ENCODE data around the gene IGHMBP2.

Gene IGHMBP2

DNA sequence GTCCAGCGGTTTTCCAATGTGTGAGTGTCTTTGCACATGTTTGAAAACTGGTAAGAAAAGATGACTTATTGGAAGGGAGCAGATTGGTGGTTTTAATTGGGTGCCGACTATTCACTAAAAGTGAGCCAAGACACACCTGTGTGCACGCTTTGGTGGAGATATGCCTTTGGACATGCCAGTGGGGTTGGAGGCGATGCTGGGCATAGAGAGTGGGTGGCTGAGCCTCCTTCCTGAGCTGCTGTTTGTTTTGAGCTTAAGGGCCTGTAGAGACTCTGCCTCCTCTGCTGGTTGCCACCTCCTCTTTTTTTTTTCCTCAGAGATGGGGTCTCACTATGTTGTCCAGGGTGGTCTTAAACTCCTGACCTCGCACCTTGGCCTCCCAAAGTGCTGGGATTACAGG, 9.5 kb downstream of the IGHMBP2 start:
- no peaks in the 10 kb centered on the region for H3K27me3 ChIP-seq (ENCODE audit: insufficient read depth, low read length)
- H3K36me3 ChIP-seq (ENCODE audit: insufficient read depth, low read depth, low read length): peaks cover 81% of the 10 kb centered on the region
- no peak overlapping the region for H3K9ac ChIP-seq (ENCODE audit: low read depth, low read length)
- H3K27ac ChIP-seq (ENCODE audit: low read length): no peak overlapping the region
- no peak overlapping the region for H3K4me3 ChIP-seq (ENCODE audit: low read length)
- no peaks in the 10 kb centered on the region for H3K9me3 ChIP-seq (ENCODE audit: insufficient read depth, low read depth, low read length)
- H3K4me1 ChIP-seq (ENCODE audit: insufficient read depth, low read length): no peaks in the 10 kb centered on the region

DNA sequence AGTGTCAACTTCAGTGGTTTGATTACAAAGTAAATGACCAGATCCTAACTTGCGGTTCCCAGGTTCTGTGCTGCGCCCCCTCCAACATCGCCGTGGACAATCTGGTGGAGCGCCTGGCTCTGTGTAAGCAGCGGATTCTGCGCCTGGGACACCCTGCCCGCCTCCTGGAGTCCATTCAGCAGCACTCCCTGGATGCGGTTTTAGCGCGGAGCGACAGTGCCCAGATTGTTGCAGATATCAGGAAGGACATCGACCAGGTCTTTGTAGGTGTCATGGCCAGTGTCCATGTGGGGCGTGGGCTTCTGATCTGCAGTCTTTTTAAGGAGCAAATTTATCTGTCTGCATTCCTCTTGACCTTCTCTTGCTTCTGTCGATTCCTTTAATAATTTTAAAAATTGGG, 11.1 kb downstream of the IGHMBP2 start:
- Histone ChIP-seq H3K27me3 (ENCODE audit: insufficient read depth, low read length) (no peaks in the 10 kb centered on the region), H3K9me3 (ENCODE audit: insufficient read depth, low read depth, low read length) (no peaks in the 10 kb centered on the region), H3K27ac (ENCODE audit: low read length) (no peak overlapping the region), H3K4me1 (ENCODE audit: insufficient read depth, low read length) (no peaks in the 10 kb centered on the region), H3K9ac (ENCODE audit: low read depth, low read length) (no peak overlapping the region), H3K4me3 (ENCODE audit: low read length) (no peak overlapping the region), H3K36me3 (ENCODE audit: insufficient read depth, low read depth, low read length) (peaks cover 84% of the 10 kb centered on the region)

DNA sequence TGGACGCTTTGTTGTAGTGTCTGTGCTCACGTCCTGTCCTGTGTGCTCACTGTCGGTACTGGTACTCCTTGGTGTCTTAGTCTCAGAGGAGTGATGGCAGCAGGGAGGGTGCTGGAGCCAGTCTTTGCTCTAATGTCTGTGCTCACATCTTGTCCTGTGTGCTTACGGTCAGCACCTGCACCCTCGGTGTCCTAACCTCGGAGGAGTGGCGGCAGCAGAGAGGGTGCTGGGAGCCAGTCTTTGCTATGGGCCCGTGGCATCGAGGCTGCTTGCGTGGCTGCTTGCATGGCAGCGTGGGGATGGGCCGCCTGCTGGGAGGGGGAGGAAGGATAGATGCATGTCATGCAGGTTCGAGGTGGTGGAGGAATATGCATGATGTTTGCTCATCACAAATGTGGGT, 12.7 kb downstream of the IGHMBP2 start:
- no peak overlapping the region for H3K4me3 ChIP-seq (ENCODE audit: low read length)
- no peaks in the 10 kb centered on the region for H3K9me3 ChIP-seq (ENCODE audit: insufficient read depth, low read depth, low read length)
- no peak overlapping the region for H3K9ac ChIP-seq (ENCODE audit: low read depth, low read length)
- H3K4me1 ChIP-seq (ENCODE audit: insufficient read depth, low read length): no peaks in the 10 kb centered on the region
- peaks cover 84% of the 10 kb centered on the region for H3K36me3 ChIP-seq (ENCODE audit: insufficient read depth, low read depth, low read length)
- no peak overlapping the region for H3K27ac ChIP-seq (ENCODE audit: low read length)
- H3K27me3 ChIP-seq (ENCODE audit: insufficient read depth, low read length): no peaks in the 10 kb centered on the region

DNA sequence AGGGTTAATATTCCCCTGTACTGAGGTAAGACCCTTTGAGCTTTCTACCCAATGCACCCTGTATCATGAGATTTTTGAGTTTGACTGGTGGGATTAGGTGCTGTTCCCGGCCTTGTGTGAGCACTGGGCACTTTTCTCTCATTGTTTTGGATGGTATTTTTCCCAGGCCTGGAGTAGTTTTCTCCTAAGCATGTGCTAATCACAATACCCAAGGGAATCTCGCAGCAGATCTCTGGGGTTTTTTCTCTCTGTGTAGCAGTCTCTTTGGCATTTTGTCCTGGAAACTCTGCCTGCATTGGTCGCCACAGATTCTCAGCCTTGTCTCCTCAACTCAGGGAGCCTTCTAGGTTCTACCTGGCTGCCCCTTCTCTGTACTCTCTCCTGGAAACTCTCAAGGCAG, 19.9 kb downstream of the IGHMBP2 start:
- Histone ChIP-seq H3K4me3 (ENCODE audit: low read length) (no peak overlapping the region), H3K27me3 (ENCODE audit: insufficient read depth, low read length) (no peaks in the 10 kb centered on the region), H3K27ac (ENCODE audit: low read length) (no peak overlapping the region), H3K9me3 (ENCODE audit: insufficient read depth, low read depth, low read length) (peaks cover 17% of the 10 kb centered on the region), H3K36me3 (ENCODE audit: insufficient read depth, low read depth, low read length) (peaks cover 91% of the 10 kb centered on the region), H3K4me1 (ENCODE audit: insufficient read depth, low read length) (no peaks in the 10 kb centered on the region), H3K9ac (ENCODE audit: low read depth, low read length) (no peak overlapping the region)

DNA sequence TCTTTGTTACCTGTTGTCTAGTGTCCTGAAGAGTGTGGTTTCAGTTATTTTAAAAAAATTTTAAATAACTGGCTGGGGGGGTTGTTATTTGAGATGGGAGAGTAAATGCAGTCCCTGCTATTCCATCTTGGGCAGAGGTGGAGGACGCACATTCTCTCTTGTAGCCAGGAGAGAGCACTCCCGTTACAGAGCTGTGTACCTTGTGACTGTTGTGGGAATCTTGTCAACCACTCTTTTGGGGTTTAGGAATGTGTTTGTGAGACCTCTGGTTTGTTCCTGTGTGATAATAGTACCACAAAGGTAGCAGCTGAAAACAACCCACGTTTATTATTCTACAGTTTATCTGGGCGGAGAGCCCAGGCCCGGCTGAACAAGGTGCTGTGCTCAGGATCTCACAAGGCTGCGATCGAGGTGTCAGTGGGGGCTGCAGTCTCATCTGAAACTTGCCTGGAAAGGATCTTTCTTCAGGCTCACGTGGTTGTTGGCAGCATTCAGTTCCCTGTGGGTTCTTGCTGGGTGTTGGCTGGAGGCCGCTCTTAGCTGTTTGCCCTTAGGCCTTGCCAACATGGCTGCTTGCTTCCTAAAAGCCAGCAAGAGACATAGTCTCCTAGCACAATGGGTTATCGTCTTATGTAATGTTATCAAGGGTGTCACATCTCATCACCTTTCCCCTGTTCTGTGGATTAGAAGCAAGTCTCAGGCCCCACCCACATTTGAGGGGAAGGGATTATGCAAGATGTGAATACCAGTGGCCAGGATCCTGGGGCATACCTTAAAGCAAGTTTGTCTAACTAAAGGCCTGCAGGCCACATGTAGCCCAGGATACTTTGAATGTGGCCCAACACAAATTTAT, 20.6 kb downstream of the IGHMBP2 start:
- peaks cover 91% of the 10 kb centered on the region for H3K36me3 ChIP-seq (ENCODE audit: insufficient read depth, low read depth, low read length)
- H3K9ac ChIP-seq (ENCODE audit: low read depth, low read length): no peak overlapping the region
- H3K4me3 ChIP-seq (ENCODE audit: low read length): no peak overlapping the region
- H3K4me1 ChIP-seq (ENCODE audit: insufficient read depth, low read length): no peaks in the 10 kb centered on the region
- no peaks in the 10 kb centered on the region for H3K27me3 ChIP-seq (ENCODE audit: insufficient read depth, low read length)
- no peak overlapping the region for H3K27ac ChIP-seq (ENCODE audit: low read length)
- H3K9me3 ChIP-seq (ENCODE audit: insufficient read depth, low read depth, low read length): peaks cover 17% of the 10 kb centered on the region

DNA sequence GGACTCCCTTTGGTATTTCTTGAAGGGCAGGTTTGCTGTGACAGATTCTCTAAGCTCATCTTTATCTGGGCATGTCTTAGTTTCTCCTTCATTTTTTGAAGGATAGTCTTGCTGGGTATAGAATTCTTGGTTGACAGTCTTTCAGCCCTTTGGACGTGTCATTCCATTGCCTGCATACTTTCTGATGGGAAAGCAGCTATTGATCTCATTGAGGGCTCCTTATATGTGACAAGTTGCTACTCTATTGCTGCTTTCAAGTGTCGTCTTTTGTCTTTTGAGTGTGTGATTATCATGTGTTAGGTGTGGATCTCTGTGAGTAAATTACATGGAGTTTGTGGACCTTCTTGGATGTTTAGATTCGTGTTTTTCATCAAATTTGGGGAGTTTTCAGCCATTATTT, 21.9 kb downstream of the IGHMBP2 start:
- Histone ChIP-seq H3K4me3 (ENCODE audit: low read length) (no peak overlapping the region), H3K9ac (ENCODE audit: low read depth, low read length) (no peak overlapping the region), H3K4me1 (ENCODE audit: insufficient read depth, low read length) (no peaks in the 10 kb centered on the region), H3K27ac (ENCODE audit: low read length) (no peak overlapping the region), H3K9me3 (ENCODE audit: insufficient read depth, low read depth, low read length) (peaks cover 17% of the 10 kb centered on the region), H3K36me3 (ENCODE audit: insufficient read depth, low read depth, low read length) (peaks cover 90% of the 10 kb centered on the region), H3K27me3 (ENCODE audit: insufficient read depth, low read length) (no peaks in the 10 kb centered on the region)

DNA sequence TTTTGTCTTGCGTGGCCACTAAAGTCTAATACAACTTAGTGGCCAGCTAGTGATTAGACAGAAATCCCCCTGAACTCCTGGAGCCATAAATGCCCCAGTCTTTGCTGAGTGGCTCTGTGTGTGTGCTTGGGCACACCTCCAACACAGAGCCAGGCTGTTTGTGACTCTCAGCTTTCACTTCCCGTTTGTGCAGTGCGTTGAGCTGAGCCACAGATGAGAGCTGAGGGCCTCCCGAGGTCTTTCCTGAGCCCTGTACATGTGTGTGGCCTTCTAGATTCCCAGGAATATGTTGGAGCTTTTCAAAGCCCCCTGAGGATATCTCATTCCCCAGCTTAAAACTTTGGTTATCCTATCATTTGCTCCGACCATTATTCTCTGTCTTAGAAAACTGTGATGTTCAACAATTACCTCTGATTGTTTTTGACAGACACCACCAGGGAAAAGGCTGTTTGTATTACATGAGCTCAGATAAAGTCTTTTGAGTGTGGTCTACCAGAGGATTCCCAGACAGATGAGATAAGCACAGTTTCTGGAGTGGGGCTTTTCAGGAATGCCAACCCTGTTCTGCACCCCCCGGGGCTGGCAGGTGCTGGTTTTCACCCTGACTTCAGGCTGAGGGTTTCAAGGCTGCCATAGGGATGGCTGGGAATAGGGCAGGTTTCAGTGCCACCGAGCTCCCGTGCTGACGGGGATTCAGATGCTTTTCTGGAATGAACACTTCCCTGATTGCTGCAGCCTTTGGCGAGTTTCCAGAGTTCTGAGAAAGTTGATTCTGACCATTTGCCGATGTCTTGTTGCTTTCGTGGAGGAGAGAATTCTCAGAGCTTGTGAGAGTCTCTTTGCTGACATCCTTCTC, 23.8 kb downstream of the IGHMBP2 start:
- no peak overlapping the region for H3K4me3 ChIP-seq (ENCODE audit: low read length)
- H3K36me3 ChIP-seq (ENCODE audit: insufficient read depth, low read depth, low read length): peaks cover 73% of the 10 kb centered on the region
- H3K4me1 ChIP-seq (ENCODE audit: insufficient read depth, low read length): no peaks in the 10 kb centered on the region
- peaks cover 17% of the 10 kb centered on the region for H3K9me3 ChIP-seq (ENCODE audit: insufficient read depth, low read depth, low read length)
- no peak overlapping the region for H3K9ac ChIP-seq (ENCODE audit: low read depth, low read length)
- H3K27me3 ChIP-seq (ENCODE audit: insufficient read depth, low read length): no peaks in the 10 kb centered on the region
- no peak overlapping the region for H3K27ac ChIP-seq (ENCODE audit: low read length)

DNA sequence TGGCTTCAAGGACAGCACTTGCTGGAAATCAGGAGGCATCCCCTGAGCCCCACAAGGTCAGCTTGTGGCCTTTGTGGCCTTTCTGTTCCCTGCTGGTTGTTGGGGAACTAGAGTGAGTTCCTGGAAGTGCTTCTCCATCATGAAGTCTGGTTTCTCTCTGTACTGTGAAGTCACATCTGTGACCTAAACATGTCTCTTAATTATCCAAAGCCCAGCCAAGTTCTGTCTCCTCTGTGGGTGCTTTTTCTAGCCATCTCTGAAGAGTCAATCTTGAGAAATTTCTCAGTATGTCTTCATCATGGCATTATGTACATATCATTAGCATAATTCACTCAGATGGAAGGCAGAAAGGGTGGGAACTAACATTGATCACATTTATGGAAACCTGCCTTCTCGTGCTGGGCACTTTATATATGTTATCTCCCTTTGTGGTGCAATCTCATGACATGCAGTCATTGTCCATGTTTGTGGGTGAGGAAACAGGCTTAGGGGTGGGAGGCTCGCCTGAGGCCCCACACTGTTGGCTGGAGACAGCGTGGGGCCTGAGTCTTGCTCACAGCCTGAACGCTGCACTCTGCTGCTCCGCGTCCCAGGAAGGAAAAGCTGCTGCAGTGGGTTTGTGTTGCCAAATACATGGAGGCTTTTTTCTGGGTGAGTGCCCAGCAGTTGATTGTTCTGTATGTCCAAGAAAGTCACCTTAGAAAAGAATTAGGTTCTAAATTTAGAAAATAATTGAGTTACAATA, 24.6 kb downstream of the IGHMBP2 start:
- peaks cover 71% of the 10 kb centered on the region for H3K36me3 ChIP-seq (ENCODE audit: insufficient read depth, low read depth, low read length)
- no peaks in the 10 kb centered on the region for H3K27me3 ChIP-seq (ENCODE audit: insufficient read depth, low read length)
- H3K4me3 ChIP-seq (ENCODE audit: low read length): no peak overlapping the region
- no peaks in the 10 kb centered on the region for H3K4me1 ChIP-seq (ENCODE audit: insufficient read depth, low read length)
- H3K9ac ChIP-seq (ENCODE audit: low read depth, low read length): no peak overlapping the region
- peaks cover 17% of the 10 kb centered on the region for H3K9me3 ChIP-seq (ENCODE audit: insufficient read depth, low read depth, low read length)
- H3K27ac ChIP-seq (ENCODE audit: low read length): no peak overlapping the region

DNA sequence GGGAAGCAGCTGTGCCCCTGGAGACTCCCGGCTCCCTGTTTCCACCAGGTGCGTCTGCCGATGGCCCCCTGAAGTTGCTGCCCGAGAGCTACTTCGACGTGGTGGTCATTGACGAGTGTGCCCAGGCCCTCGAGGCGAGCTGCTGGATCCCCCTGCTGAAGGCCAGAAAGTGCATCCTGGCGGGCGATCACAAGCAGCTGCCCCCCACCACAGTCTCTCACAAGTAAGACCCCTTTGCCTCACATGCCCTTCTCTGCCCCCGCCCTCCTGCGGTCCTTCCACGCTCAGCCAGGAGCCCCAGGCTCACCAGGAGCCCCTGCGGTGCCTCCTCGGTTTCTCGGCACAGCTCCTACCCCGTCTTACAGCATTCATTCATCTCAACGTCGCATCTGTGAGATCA, 25.4 kb downstream of the IGHMBP2 start:
- H3K9me3 ChIP-seq (ENCODE audit: insufficient read depth, low read depth, low read length): peaks cover 17% of the 10 kb centered on the region
- peaks cover 63% of the 10 kb centered on the region for H3K36me3 ChIP-seq (ENCODE audit: insufficient read depth, low read depth, low read length)
- H3K27me3 ChIP-seq (ENCODE audit: insufficient read depth, low read length): no peaks in the 10 kb centered on the region
- no peak overlapping the region for H3K27ac ChIP-seq (ENCODE audit: low read length)
- H3K9ac ChIP-seq (ENCODE audit: low read depth, low read length): no peak overlapping the region
- H3K4me1 ChIP-seq (ENCODE audit: insufficient read depth, low read length): no peaks in the 10 kb centered on the region
- no peak overlapping the region for H3K4me3 ChIP-seq (ENCODE audit: low read length)

DNA sequence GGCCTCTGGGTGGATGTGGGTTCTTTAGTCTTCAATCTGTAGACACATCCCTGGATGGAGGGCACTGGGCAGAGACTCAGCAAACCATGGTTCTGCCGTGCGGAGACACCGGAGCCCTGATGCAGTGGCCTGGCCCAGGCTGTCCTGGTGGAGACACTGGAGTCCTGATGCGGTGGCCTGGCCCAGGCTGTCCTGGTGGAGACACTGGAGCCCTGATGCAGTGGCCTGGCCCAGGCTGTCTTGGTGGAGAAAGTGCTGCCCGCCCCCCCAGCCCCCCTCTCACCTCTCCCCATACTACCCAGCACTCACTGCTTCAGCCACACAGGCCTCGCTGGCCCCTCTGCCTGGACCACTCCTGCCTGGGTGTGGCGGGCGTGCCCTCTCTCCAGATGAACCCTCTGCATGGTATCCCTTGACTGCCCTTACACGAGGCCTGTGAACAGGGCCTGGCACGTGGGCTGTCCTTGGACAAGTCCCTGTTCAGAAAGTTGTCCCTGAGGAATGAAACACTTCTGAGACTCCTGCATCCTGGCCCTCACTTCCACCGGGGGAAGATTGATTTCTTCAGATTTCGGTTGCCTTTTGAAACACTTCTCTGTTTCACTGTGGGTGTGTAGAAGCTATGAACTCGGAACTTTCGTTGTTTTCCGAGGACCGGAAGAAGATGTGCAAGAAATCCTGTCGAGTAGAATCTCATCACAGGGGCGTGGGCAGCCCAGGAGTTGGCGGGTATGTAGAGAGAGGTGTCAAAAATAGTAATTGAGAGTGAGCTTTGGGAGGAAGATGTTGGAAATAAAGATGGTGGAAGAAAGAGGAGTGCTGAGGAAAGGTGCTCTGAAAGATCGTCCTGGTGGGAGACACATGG, 26.2 kb downstream of the IGHMBP2 start:
- no peak overlapping the region for H3K27ac ChIP-seq (ENCODE audit: low read length)
- H3K9ac ChIP-seq (ENCODE audit: low read depth, low read length): no peak overlapping the region
- no peaks in the 10 kb centered on the region for H3K4me1 ChIP-seq (ENCODE audit: insufficient read depth, low read length)
- H3K27me3 ChIP-seq (ENCODE audit: insufficient read depth, low read length): no peaks in the 10 kb centered on the region
- H3K4me3 ChIP-seq (ENCODE audit: low read length): no peak overlapping the region
- H3K9me3 ChIP-seq (ENCODE audit: insufficient read depth, low read depth, low read length): peaks cover 11% of the 10 kb centered on the region
- peaks cover 59% of the 10 kb centered on the region for H3K36me3 ChIP-seq (ENCODE audit: insufficient read depth, low read depth, low read length)
